Endodermal cell (in vitro differentiated cells): ENCODE data around the gene CEACAM18. TPM values are rescaled to one million over a fixed set of nuclear protein-coding genes. Genes with fewer than 3 reads are reported as not detected.

Experiments used
- DNase-seq: peaks from one replicate; pipeline ENCODE4 v3.0.0-alpha.2; 2017
- H3K27ac ChIP-seq: 2 replicates; pipeline ENCODE4 v1.5.1; 2013; ENCODE audit warnings: mild to moderate bottlenecking, low read depth, low read length, moderate library complexity
- H3K27me3 ChIP-seq: 2 replicates; pipeline ENCODE4 v1.6.1; 2013; ENCODE audit warnings: mild to moderate bottlenecking, low read length, moderate library complexity; ENCODE audit not compliant: insufficient read depth, control insufficient read depth, poor library complexity, severe bottlenecking
- H3K36me3 ChIP-seq: 2 replicates; pipeline ENCODE4 v1.7.0; 2013; ENCODE audit warnings: mild to moderate bottlenecking, low read length, moderate library complexity; ENCODE audit not compliant: control insufficient read depth, insufficient read depth
- H3K4me1 ChIP-seq: one replicate; pipeline ENCODE4 v1.7.0; 2013; ENCODE audit warnings: low read length; ENCODE audit not compliant: control insufficient read depth, insufficient read depth
- H3K4me3 ChIP-seq: 2 replicates; pipeline ENCODE4 v1.5.1; 2013; ENCODE audit warnings: mild to moderate bottlenecking, low read length, moderate library complexity
- H3K9ac ChIP-seq: 2 replicates; pipeline ENCODE4 v1.6.1; 2013; ENCODE audit warnings: mild to moderate bottlenecking, low read length, moderate library complexity; ENCODE audit not compliant: poor library complexity, severe bottlenecking; ENCODE audit errors: extremely low read depth
- H3K9me3 ChIP-seq: 2 replicates; pipeline ENCODE4 v1.6.1; 2013; ENCODE audit warnings: mild to moderate bottlenecking, low read length, moderate library complexity; ENCODE audit not compliant: control insufficient read depth
- H3K27ac Mint-ChIP-seq: 2 replicates; pipeline ENCODE4 v1.8.0; 2020; ENCODE audit warnings: mixed read lengths
- H3K27me3 Mint-ChIP-seq: 2 replicates; pipeline ENCODE4 v1.8.0; 2021; ENCODE audit warnings: mild to moderate bottlenecking, mixed read lengths; ENCODE audit not compliant: insufficient read depth
- H3K36me3 Mint-ChIP-seq: 2 replicates; pipeline ENCODE4 v1.8.0; 2020; ENCODE audit warnings: low read depth, mixed read lengths
- H3K4me1 Mint-ChIP-seq: 2 replicates; pipeline ENCODE4 v1.8.0; 2020; ENCODE audit warnings: mixed read lengths
- H3K4me3 Mint-ChIP-seq: 2 replicates; pipeline ENCODE4 v1.8.0; 2020; ENCODE audit warnings: mild to moderate bottlenecking, moderate library complexity, mixed read lengths
- H3K9me3 Mint-ChIP-seq: 2 replicates; pipeline ENCODE4 v1.8.0; 2020; ENCODE audit warnings: mild to moderate bottlenecking, mixed read lengths
- WGBS, 2 experiments: methylation state at CpG; one replicate each; pipeline versions ENCODE4 v1.1.5 to v1.1.7; 2013; ENCODE audit warnings: missing lambda C conversion rate in 2 of 2, mixed read lengths in 1 of 2; ENCODE audit not compliant: insufficient coverage in 1 of 2, insufficient read length in 1 of 2; 5-methylcytosine and 5-hydroxymethylcytosine counted together
- total RNA-seq, 2 donors: library from RNA; stranded (reverse); fragmentation: NEBNext Ultra II Directional in 1 of 2; extraction: Animal tissue kit (Norgen Biotek cat#: 25700) in 1 of 2; gene quantifications; 2 replicates in 1 of 2; 3 replicates in 1 of 2; pipeline ENCODE4 v1.2.1, GENCODE V29; 2021
- TF ChIP-seq, protein P1 (sequence below): fragments of 200-600 bp; sonication (generic); conservative IDR thresholded peaks from 2 replicates; pipeline ENCODE4 v1.5.0; 2021; ENCODE audit warnings: antibody characterized with exemption, mild to moderate bottlenecking

Gene CEACAM18
- total RNA-seq, 2 donors from 2014 or later = not detected

DNA sequence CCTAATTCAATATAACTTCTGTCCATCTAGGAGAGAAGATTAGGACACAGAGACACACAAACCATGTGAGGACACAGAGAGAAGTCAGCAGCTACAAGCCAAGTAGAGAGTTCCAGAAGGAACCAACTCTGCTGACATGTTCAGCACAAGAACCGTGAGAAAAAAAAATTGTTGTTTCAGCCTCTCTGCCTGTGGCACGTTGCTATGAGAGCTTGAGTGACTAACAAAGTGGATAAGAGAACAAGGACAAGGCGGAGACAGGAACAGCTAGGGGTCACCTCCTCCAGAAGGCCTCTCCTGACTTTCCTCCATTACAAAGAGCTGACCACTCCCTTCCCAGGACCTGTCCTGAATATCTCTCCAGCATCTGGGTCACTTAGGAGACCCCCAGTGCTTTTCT, 28.9 kb downstream of the CEACAM18 start:
- H3K36me3 ChIP-seq = no peaks in the 10 kb centered on the region
- peaks cover 40% of the 10 kb centered on the region for H3K27me3 Mint-ChIP-seq
- no peak overlapping the region for H3K27ac ChIP-seq
- H3K4me3 ChIP-seq = no peak overlapping the region
- no peak overlapping the region for H3K4me3 Mint-ChIP-seq
- H3K9ac ChIP-seq = no peak overlapping the region
- H3K27ac Mint-ChIP-seq = no peak overlapping the region
- H3K27me3 ChIP-seq = peaks cover 2% of the 10 kb centered on the region
- TF ChIP-seq, protein P1, sequence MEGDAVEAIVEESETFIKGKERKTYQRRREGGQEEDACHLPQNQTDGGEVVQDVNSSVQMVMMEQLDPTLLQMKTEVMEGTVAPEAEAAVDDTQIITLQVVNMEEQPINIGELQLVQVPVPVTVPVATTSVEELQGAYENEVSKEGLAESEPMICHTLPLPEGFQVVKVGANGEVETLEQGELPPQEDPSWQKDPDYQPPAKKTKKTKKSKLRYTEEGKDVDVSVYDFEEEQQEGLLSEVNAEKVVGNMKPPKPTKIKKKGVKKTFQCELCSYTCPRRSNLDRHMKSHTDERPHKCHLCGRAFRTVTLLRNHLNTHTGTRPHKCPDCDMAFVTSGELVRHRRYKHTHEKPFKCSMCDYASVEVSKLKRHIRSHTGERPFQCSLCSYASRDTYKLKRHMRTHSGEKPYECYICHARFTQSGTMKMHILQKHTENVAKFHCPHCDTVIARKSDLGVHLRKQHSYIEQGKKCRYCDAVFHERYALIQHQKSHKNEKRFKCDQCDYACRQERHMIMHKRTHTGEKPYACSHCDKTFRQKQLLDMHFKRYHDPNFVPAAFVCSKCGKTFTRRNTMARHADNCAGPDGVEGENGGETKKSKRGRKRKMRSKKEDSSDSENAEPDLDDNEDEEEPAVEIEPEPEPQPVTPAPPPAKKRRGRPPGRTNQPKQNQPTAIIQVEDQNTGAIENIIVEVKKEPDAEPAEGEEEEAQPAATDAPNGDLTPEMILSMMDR = no peak
- 54% methylated on average over 3 of the region's 3 CpGs; no CpG with 5 or more reads in 1 of the 2 experiments for WGBS, 2 experiments
- DNase-seq = no peak
- no peaks in the 10 kb centered on the region for H3K4me1 Mint-ChIP-seq
- H3K36me3 Mint-ChIP-seq = no peaks in the 10 kb centered on the region
- peaks cover 4% of the 10 kb centered on the region for H3K9me3 ChIP-seq
- H3K9me3 Mint-ChIP-seq = peaks cover 5% of the 10 kb centered on the region
- H3K4me1 ChIP-seq = no peaks in the 10 kb centered on the region

DNA sequence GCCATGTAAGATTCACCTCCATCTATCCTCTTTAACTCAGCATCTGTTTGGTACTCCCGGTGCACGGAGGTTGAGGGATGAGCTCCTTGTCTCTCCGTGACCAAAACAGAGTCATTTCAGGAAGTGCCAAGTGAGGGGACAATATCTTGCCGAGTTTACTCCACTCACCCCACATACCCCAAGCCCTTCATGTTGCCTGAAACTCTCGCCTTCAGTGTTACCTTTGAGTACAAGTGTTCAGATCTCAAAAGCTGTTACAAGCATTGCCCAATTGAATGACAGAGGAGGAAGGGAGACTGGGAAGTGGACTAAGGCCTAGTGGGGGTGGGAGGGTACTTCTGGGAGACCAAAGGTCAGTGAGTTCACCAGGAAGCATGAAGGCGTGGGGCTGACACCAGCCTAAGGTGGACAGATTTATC, 29.3 kb downstream of the CEACAM18 start:
- H3K4me3 Mint-ChIP-seq = no peak overlapping the region
- H3K27me3 ChIP-seq = peaks cover 6% of the 10 kb centered on the region
- H3K4me1 Mint-ChIP-seq = no peaks in the 10 kb centered on the region
- H3K36me3 Mint-ChIP-seq = no peaks in the 10 kb centered on the region
- peaks cover 5% of the 10 kb centered on the region for H3K9me3 Mint-ChIP-seq
- 63 to 69% methylated on average over 3 to 6 of the region's 6 CpGs for WGBS, 2 experiments
- H3K9me3 ChIP-seq = peaks cover 4% of the 10 kb centered on the region
- no peaks in the 10 kb centered on the region for H3K4me1 ChIP-seq
- peaks cover 41% of the 10 kb centered on the region for H3K27me3 Mint-ChIP-seq
- H3K4me3 ChIP-seq = no peak overlapping the region
- no peak overlapping the region for H3K27ac ChIP-seq
- H3K9ac ChIP-seq = no peak overlapping the region
- H3K27ac Mint-ChIP-seq = no peak overlapping the region
- TF ChIP-seq, protein P1 = no peak
- no peak for DNase-seq
- no peaks in the 10 kb centered on the region for H3K36me3 ChIP-seq

DNA sequence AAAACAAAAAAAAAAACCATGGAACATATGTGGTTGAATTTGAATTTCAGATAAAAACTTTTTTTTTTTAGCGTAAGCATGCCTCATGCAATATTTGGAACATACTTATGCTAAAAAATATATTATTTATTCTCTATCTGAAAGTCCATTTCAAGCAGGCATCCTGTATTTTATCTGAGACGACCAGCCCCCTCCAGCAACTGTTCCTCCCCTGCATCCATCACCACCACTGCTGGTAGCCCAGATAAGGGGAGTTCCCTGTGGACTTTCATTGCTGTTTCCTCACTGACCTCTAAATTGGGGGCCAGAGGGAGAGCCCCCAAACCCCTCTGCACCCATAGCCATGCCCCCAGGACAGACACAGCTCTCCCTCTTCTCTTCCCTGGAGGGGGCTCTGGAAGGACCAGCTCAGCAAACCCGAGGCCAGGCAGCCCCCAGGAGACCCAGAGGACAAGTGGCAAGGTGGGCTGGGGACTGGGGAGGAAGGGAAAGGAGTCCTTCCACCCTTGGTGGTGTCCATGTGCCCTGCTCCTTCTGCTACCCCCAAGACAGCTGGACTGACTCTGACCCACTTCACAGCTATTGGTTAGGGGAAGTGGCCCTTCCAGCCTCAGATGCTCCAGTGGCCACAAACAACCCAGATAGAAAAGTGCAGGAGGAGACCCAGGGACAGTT, 29.9 kb downstream of the CEACAM18 start:
- Histone ChIP-seq H3K9me3 (peaks cover 4% of the 10 kb centered on the region), H3K27me3 (peaks cover 12% of the 10 kb centered on the region), H3K4me3 (no peak overlapping the region), H3K36me3 (no peaks in the 10 kb centered on the region), H3K9ac (no peak overlapping the region), H3K27ac (no peak overlapping the region), H3K4me1 (no peaks in the 10 kb centered on the region)
- Mint-ChIP-seq H3K27me3 (peaks cover 45% of the 10 kb centered on the region), H3K36me3 (no peaks in the 10 kb centered on the region), H3K27ac (no peak overlapping the region), H3K9me3 (peaks cover 5% of the 10 kb centered on the region), H3K4me1 (no peaks in the 10 kb centered on the region), H3K4me3 (no peak overlapping the region)
- 61 to 71% methylated on average over 1 to 3 of the region's 3 CpGs for WGBS, 2 experiments
- DNase-seq = no peak
- TF ChIP-seq, protein P1 = no peak
